SK-N-SH treated with all-trans-retinoic acid at 6 μM for 48 hours (cell line): ENCODE results near the gene STOM.

ENCODE experiments used
- BACH2 ChIP-seq: fragments of 250-450 bp; sonication (Bioruptor Pico); IDR thresholded peaks from 2 replicates; pipeline ENCODE4 v1.9.0; 2021; ENCODE audit warnings: mild to moderate bottlenecking, borderline replicate concordance
- CSRNP3 ChIP-seq: fragments of 250-450 bp; sonication (Bioruptor Pico); IDR thresholded peaks from 2 replicates; pipeline ENCODE4 v1.5.1; 2021; ENCODE audit warnings: mild to moderate bottlenecking, moderate library complexity
- PPARA ChIP-seq: fragments of 250-450 bp; sonication (Bioruptor Pico); IDR thresholded peaks from 2 replicates; pipeline ENCODE4 v1.5.0; 2020; ENCODE audit warnings: mild to moderate bottlenecking, borderline replicate concordance
- ZNF565 ChIP-seq: fragments of 450-650 bp; formaldehyde crosslinking; conservative IDR thresholded peaks from 2 replicates; pipeline ENCODE4 v1.5.0; 2020; ENCODE audit warnings: low read depth, mild to moderate bottlenecking, moderate library complexity
- ZNF70 ChIP-seq: fragments of 450-650 bp; formaldehyde crosslinking; IDR thresholded peaks from 2 replicates; pipeline ENCODE4 v1.5.0; 2020; ENCODE audit warnings: mild to moderate bottlenecking, moderate library complexity
- TF ChIP-seq, protein P1 (sequence below): fragments of 250-450 bp; sonication (Bioruptor Pico); IDR thresholded peaks from 2 replicates; pipeline ENCODE4 v1.8.0; 2021; ENCODE audit warnings: low read depth, mild to moderate bottlenecking, moderate library complexity, borderline replicate concordance
- TF ChIP-seq, protein P2 (sequence below): fragments of 250-450 bp; sonication (Bioruptor Pico); IDR thresholded peaks from 2 replicates; pipeline ENCODE4 v1.8.0; 2020; ENCODE audit warnings: mild to moderate bottlenecking, moderate library complexity, borderline replicate concordance
- TF ChIP-seq, protein P3 (sequence below): fragments of 250-450 bp; sonication (Bioruptor Pico); IDR thresholded peaks from 2 replicates; pipeline ENCODE4 v1.5.0; 2020; ENCODE audit warnings: mild to moderate bottlenecking, moderate library complexity

DNA sequence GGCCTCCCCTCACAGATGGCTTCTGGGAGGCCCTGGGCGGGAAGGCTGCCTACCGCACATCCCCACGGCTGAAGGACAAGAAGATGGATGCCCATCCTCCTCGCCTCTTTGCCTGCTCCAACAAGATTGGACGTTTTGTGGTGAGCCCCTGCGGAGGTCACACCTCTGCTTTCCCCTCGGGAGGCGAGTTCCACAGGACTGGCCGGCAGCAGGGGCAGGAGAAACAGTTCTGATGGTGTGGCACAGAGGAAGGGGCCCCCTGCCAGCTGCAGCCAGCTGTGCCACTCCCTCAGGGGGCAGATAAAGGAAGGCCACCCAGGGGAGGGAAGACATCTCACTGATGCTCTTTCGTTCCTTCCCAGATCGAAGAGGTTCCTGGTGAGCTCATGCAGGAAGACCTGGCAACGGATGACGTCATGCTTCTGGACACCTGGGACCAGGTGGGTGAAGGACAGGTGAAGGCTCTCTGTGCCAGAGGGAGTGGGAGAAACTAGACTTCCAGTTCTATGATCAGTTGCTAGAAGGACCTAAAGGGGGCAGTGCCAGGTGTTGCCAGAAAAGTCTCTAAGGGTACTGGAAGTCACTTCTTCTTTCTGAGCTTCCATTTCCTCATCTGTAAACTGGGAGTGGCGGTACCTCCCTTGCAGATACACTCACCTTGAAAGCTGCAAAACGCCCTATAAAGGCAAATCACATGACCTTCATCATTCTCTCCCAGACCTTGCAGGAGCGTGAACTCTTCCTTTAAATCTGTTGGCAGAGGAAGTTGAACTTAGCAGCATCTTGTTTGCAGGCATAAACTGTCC lies 41.0 kb downstream of the STOM start:
- TF ChIP-seq ZNF70 (CRISPR knock-in tag) (no peak), ZNF565 (CRISPR knock-in tag) (no peak), PPARA (CRISPR knock-in tag) (no peak), CSRNP3 (CRISPR knock-in tag) (no peak), BACH2 (CRISPR knock-in tag) (no peak)
- TF ChIP-seq, protein P1, sequence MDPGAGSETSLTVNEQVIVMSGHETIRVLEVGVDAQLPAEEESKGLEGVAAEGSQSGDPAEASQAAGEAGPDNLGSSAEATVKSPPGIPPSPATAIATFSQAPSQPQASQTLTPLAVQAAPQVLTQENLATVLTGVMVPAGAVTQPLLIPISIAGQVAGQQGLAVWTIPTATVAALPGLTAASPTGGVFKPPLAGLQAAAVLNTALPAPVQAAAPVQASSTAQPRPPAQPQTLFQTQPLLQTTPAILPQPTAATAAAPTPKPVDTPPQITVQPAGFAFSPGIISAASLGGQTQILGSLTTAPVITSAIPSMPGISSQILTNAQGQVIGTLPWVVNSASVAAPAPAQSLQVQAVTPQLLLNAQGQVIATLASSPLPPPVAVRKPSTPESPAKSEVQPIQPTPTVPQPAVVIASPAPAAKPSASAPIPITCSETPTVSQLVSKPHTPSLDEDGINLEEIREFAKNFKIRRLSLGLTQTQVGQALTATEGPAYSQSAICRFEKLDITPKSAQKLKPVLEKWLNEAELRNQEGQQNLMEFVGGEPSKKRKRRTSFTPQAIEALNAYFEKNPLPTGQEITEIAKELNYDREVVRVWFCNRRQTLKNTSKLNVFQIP (CRISPR knock-in tag), result no peak
- TF ChIP-seq, protein P2, sequence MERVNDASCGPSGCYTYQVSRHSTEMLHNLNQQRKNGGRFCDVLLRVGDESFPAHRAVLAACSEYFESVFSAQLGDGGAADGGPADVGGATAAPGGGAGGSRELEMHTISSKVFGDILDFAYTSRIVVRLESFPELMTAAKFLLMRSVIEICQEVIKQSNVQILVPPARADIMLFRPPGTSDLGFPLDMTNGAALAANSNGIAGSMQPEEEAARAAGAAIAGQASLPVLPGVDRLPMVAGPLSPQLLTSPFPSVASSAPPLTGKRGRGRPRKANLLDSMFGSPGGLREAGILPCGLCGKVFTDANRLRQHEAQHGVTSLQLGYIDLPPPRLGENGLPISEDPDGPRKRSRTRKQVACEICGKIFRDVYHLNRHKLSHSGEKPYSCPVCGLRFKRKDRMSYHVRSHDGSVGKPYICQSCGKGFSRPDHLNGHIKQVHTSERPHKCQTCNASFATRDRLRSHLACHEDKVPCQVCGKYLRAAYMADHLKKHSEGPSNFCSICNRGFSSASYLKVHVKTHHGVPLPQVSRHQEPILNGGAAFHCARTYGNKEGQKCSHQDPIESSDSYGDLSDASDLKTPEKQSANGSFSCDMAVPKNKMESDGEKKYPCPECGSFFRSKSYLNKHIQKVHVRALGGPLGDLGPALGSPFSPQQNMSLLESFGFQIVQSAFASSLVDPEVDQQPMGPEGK (CRISPR knock-in tag), result no peak
- TF ChIP-seq, protein P3, sequence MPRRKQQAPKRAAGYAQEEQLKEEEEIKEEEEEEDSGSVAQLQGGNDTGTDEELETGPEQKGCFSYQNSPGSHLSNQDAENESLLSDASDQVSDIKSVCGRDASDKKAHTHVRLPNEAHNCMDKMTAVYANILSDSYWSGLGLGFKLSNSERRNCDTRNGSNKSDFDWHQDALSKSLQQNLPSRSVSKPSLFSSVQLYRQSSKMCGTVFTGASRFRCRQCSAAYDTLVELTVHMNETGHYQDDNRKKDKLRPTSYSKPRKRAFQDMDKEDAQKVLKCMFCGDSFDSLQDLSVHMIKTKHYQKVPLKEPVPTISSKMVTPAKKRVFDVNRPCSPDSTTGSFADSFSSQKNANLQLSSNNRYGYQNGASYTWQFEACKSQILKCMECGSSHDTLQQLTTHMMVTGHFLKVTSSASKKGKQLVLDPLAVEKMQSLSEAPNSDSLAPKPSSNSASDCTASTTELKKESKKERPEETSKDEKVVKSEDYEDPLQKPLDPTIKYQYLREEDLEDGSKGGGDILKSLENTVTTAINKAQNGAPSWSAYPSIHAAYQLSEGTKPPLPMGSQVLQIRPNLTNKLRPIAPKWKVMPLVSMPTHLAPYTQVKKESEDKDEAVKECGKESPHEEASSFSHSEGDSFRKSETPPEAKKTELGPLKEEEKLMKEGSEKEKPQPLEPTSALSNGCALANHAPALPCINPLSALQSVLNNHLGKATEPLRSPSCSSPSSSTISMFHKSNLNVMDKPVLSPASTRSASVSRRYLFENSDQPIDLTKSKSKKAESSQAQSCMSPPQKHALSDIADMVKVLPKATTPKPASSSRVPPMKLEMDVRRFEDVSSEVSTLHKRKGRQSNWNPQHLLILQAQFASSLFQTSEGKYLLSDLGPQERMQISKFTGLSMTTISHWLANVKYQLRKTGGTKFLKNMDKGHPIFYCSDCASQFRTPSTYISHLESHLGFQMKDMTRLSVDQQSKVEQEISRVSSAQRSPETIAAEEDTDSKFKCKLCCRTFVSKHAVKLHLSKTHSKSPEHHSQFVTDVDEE (CRISPR knock-in tag), result no peak
